CD4-positive, alpha-beta T cell (primary cell): Measurements from ENCODE around the gene KCTD11. TPM values are rescaled to one million over a fixed set of nuclear protein-coding genes. Genes with fewer than 3 reads are reported as not detected.
A peak's percentile ranks its signal among the peaks of the same experiment; 100 is the strongest.

Source experiments
- ATAC-seq: fragments of 200-7000 bp; cut with Tn5 transposase; one replicate; pipeline ENCODE4 v1.10.0; 2022; ENCODE audit warnings: mild to moderate bottlenecking; ENCODE audit not compliant: poor library complexity
- CTCF ChIA-PET: fragments of 350-600 bp; sonication (Branson Sonifier 250); formaldehyde crosslinking; loops from one replicate; lab custom pipeline; 2021; ENCODE audit warnings: antibody characterized with exemption, inconsistent platforms; lab: Charles Lee
- POLR2A ChIA-PET: fragments of 350-600 bp; sonication (Branson Sonifier 250); formaldehyde crosslinking; loops from one replicate; lab custom pipeline; 2021; ENCODE audit warnings: antibody characterized with exemption, inconsistent platforms; lab: Charles Lee
- DNase-seq, 14 experiments: peaks; one replicate each; pipeline ENCODE4 v3.0.0-alpha.2; 2013 to 2020; ENCODE audit warnings: mixed read lengths in 2 of 14
- H3K27ac ChIP-seq, 2 donors: one replicate each; pipeline versions ENCODE4 v1.5.1 to v1.7.0; 2013; ENCODE audit warnings: low read length in 2 of 2, low read depth in 1 of 2, mild to moderate bottlenecking in 1 of 2
- H3K27me3 ChIP-seq, 2 experiments: 1 replicate in 1 of 2; 2 replicates in 1 of 2; pipeline versions ENCODE4 v1.6.1 to v1.7.0; 2013; ENCODE audit warnings: low read length in 2 of 2, control low read depth in 1 of 2, mild to moderate bottlenecking in 1 of 2, moderate library complexity in 1 of 2; ENCODE audit not compliant: insufficient read depth in 2 of 2, control insufficient read depth in 1 of 2
- H3K36me3 ChIP-seq: one replicate; pipeline ENCODE4 v1.6.1; 2013; ENCODE audit warnings: low read length, control low read depth; ENCODE audit not compliant: insufficient read depth
- H3K4me1 ChIP-seq: one replicate; pipeline ENCODE4 v1.6.1; 2013; ENCODE audit warnings: low read length, control low read depth; ENCODE audit not compliant: insufficient read depth
- H3K4me3 ChIP-seq: one replicate; pipeline ENCODE4 v1.5.1; 2013; ENCODE audit warnings: mild to moderate bottlenecking, low read length, moderate library complexity
- H3K9me3 ChIP-seq, 2 experiments: 1 replicate in 1 of 2; 2 replicates in 1 of 2; pipeline versions ENCODE4 v1.6.1 to v1.7.0; 2013; ENCODE audit warnings: low read length in 2 of 2, mild to moderate bottlenecking in 2 of 2, control low read depth in 1 of 2, moderate library complexity in 1 of 2; ENCODE audit not compliant: control insufficient read depth in 1 of 2, insufficient read depth in 1 of 2
- H3K27ac Mint-ChIP-seq: one replicate; pipeline ENCODE4 v1.8.0; 2020; ENCODE audit warnings: mixed read lengths
- H3K27me3 Mint-ChIP-seq: one replicate; pipeline ENCODE4 v1.8.0; 2021; ENCODE audit warnings: mixed read lengths
- H3K36me3 Mint-ChIP-seq: one replicate; pipeline ENCODE4 v1.8.0; 2021; ENCODE audit warnings: low read depth, mixed read lengths
- H3K4me1 Mint-ChIP-seq: one replicate; pipeline ENCODE4 v1.8.0; 2021; ENCODE audit warnings: low read depth, mixed read lengths
- H3K4me3 Mint-ChIP-seq: one replicate; pipeline ENCODE4 v1.8.0; 2020; ENCODE audit warnings: mild to moderate bottlenecking, mixed read lengths
- H3K9me3 Mint-ChIP-seq: one replicate; pipeline ENCODE4 v1.8.0; 2020; ENCODE audit warnings: mixed read lengths
- intact Hi-C, 2 experiments: fragments of 100-400 bp; cut with DNase I in 1 of 2; cut with micrococcal nuclease in 1 of 2; formaldehyde crosslinking; loops; one replicate each; pipeline versions ENCODE4 v1.15.1 to v1.9.0; 2023 to 2025; cut with DNase I, micrococcal nuclease
- total RNA-seq, 174 experiments: library from RNA in 2 of 174; stranded (reverse) in 2 of 174; gene quantifications; one replicate each; pipeline ENCODE4 v1.2.3 and lab custom pipeline; 2021 to 2026
- TF ChIP-seq, protein P1 (sequence below): fragments of 200-600 bp; IDR thresholded peaks from one replicate; pipeline ENCODE4 v1.8.0; 2022; ENCODE audit warnings: antibody characterized with exemption, mild to moderate bottlenecking

KCTD11 gene
- total RNA-seq, 2 experiments from 2014 or later: 1.3 to 1.6 TPM

DNA sequence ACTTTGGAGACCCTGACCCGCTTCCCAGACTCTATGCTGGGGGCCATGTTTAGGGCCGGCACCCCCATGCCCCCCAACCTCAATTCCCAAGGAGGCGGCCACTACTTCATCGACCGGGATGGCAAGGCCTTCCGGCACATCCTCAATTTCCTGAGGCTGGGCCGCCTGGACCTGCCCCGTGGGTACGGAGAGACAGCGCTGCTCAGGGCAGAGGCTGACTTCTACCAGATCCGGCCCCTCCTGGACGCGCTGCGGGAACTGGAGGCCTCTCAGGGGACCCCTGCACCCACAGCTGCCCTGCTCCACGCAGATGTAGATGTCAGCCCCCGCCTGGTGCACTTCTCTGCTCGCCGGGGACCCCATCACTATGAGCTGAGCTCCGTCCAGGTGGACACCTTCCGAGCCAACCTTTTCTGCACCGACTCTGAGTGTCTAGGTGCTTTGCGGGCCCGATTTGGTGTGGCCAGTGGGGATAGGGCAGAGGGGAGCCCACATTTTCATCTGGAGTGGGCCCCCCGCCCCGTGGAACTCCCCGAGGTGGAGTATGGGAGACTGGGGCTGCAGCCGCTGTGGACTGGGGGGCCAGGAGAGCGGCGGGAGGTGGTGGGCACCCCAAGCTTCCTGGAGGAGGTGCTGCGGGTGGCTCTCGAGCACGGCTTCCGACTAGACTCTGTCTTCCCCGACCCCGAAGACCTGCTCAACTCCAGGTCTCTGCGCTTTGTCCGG lies 1.1 kb downstream of the KCTD11 start:
- TF ChIP-seq, protein P1, sequence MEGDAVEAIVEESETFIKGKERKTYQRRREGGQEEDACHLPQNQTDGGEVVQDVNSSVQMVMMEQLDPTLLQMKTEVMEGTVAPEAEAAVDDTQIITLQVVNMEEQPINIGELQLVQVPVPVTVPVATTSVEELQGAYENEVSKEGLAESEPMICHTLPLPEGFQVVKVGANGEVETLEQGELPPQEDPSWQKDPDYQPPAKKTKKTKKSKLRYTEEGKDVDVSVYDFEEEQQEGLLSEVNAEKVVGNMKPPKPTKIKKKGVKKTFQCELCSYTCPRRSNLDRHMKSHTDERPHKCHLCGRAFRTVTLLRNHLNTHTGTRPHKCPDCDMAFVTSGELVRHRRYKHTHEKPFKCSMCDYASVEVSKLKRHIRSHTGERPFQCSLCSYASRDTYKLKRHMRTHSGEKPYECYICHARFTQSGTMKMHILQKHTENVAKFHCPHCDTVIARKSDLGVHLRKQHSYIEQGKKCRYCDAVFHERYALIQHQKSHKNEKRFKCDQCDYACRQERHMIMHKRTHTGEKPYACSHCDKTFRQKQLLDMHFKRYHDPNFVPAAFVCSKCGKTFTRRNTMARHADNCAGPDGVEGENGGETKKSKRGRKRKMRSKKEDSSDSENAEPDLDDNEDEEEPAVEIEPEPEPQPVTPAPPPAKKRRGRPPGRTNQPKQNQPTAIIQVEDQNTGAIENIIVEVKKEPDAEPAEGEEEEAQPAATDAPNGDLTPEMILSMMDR: no peak
- H3K27ac Mint-ChIP-seq: peak overlapping the region; percentile 86
- Histone ChIP-seq H3K27me3 (no peaks in the 10 kb centered on the region), H3K36me3 (peaks cover 23% of the 10 kb centered on the region), H3K27ac (no peak overlapping the region), H3K4me3 (no peak overlapping the region), H3K4me1 (peaks cover 59% of the 10 kb centered on the region), H3K9me3 (no peaks in the 10 kb centered on the region)
- intact Hi-C loops: loop anchor here (5.0 to 10.0 kb wide), 4 partner anchors 52 to 311 kb away; partner anchors contain the start of genes FGF11 (in 1 of the 2), NLGN2 (in 1 of the 2), SLC16A11 (in 1 of the 2) and TMEM102 (in 1 of the 2)
- peaks cover 49% of the 10 kb centered on the region for H3K4me1 Mint-ChIP-seq
- no peaks in the 10 kb centered on the region for H3K27me3 Mint-ChIP-seq
- DNase-seq (peak in 1 of 14 experiments; percentile 45), ATAC-seq (no peak)
- ChIA-PET CTCF (interaction anchor here (5.1 kb wide), 1 partner anchor 83 kb away, joined by 55 read pairs; the partner anchor contains the start of gene TMEM102), POLR2A (interaction anchor here (1.2 to 1.3 kb wide), 3 partner anchors 23 to 231 kb away, joined by 4 to 5 read pairs (median 4); partner anchors contain the start of gene MPDU1)
- H3K9me3 Mint-ChIP-seq: no peaks in the 10 kb centered on the region
- peaks cover 25% of the 10 kb centered on the region for H3K36me3 Mint-ChIP-seq
- peak overlapping the region; percentile 90 for H3K4me3 Mint-ChIP-seq

DNA sequence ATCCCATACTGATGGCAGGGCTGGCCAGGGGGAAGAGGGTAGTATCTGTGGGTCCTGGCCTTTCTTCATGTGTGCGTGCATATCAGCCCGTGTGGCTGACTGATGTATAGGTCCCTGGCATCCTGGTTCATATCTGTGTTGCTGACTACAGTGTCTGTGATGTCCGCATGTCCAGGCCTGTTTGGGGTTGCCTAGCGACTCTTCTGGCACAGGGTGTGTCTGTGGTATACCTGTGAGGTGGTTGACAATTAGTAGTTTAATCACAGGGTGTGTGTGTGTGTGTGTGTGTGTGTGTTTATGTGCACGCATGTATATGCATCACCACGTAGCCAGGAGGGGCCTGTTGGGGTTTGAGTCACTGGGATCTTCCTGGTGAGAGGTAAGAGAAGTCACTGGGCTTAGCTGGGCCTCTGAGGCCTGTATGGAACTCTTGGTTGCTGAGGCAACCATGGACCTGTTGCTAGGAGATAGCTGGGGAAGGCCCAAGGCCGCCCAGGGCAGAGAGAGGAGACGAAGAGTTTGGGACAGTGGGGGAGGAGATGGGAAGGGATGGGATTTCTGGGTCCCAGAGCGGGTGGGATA lies 2.4 kb downstream of the KCTD11 start:
- Histone ChIP-seq H3K36me3 (peaks cover 12% of the 10 kb centered on the region), H3K9me3 (no peaks in the 10 kb centered on the region), H3K27me3 (no peaks in the 10 kb centered on the region), H3K4me3 (no peak overlapping the region), H3K4me1 (peaks cover 51% of the 10 kb centered on the region), H3K27ac (no peak overlapping the region)
- H3K27ac Mint-ChIP-seq: peak overlapping the region; percentile 48
- H3K4me3 Mint-ChIP-seq: peak overlapping the region; percentile 54
- peaks cover 12% of the 10 kb centered on the region for H3K36me3 Mint-ChIP-seq
- H3K27me3 Mint-ChIP-seq: no peaks in the 10 kb centered on the region
- DNase-seq: peak in 3 of 14 experiments; percentile 15 to 62 (median 46)
- TF ChIP-seq, protein P1: no peak
- CTCF ChIA-PET: interaction anchor here (5.1 kb wide), 1 partner anchor 82 kb away, joined by 55 read pairs; the partner anchor contains the start of gene TMEM102
- intact Hi-C loops: loop anchor here (5.0 to 10.0 kb wide), 4 partner anchors 50 to 312 kb away; partner anchors contain the start of genes FGF11 (in 1 of the 2), NLGN2 (in 1 of the 2), SLC16A11 (in 1 of the 2) and TMEM102 (in 1 of the 2)
- peaks cover 40% of the 10 kb centered on the region for H3K4me1 Mint-ChIP-seq
- ATAC-seq: no peak
- POLR2A ChIA-PET: interaction anchor here (1.2 to 2.7 kb wide), 5 partner anchors 18 to 230 kb away, joined by 4 to 13 read pairs (median 5); partner anchors contain the start of genes ACAP1 and MPDU1
- H3K9me3 Mint-ChIP-seq: no peaks in the 10 kb centered on the region

DNA sequence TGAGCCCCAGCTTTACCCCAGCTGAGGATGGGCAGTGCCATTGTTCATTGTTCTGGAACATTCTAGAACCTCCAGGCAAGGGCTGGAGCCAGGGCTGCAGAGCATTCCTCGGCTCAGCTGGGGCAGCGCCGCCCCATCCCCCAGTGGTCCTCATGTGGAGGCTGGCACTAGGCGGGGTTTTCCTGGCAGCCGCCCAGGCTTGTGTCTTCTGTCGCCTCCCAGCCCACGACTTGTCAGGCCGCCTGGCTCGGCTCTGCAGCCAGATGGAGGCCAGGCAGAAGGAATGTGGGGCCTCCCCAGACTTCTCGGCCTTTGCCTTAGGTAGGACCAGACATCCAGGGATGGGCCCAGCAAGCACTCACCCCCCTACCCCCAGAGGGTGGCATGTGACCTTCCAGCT lies 3.1 kb downstream of the KCTD11 start, which contains the start of gene TMEM95:
Gene TMEM95, plus strand, starts transcription at position 104 of the 400 bp plus-strand sequence. Its CDS starts 49 bp downstream, at position 153.
- TF ChIP-seq, protein P1: no peak
- intact Hi-C loops: loop anchor here (5.0 to 10.0 kb wide), 4 partner anchors 50 to 147 kb away; partner anchors contain the start of genes NLGN2 (in 1 of the 2) and TMEM256 (in 1 of the 2)
- POLR2A ChIA-PET: interaction anchor here (1.1 to 2.7 kb wide), 6 partner anchors 19 to 206 kb away, joined by 3 to 13 read pairs (median 8); partner anchors contain the start of genes ACAP1, FGF11 and POLR2A

More for the DNA sequence above, 3.1 kb downstream of the KCTD11 start, which contains the start of gene TMEM95:
- CTCF ChIA-PET: interaction anchor here (0.8 to 5.1 kb wide), 8 partner anchors 15 to 161 kb away, joined by 3 to 55 read pairs (median 5); partner anchors contain the start of genes ACAP1, NEURL4, NLGN2 and TMEM102
- Histone ChIP-seq H3K4me1 (peaks cover 46% of the 10 kb centered on the region), H3K4me3 (no peak within 1 kb of the TSS), H3K27me3 (no peaks in the 10 kb centered on the region), H3K9me3 (no peaks in the 10 kb centered on the region), H3K36me3 (peaks cover 8% of the 10 kb centered on the region), H3K27ac (no peak within 1 kb of the TSS)
- H3K27ac Mint-ChIP-seq: peak within 1 kb of the TSS; percentile 48
- H3K36me3 Mint-ChIP-seq: peaks cover 5% of the 10 kb centered on the region
- ATAC-seq: no peak
- DNase-seq: peak in 1 of 14 experiments; percentile 34
- no peaks in the 10 kb centered on the region for H3K27me3 Mint-ChIP-seq
- no peaks in the 10 kb centered on the region for H3K9me3 Mint-ChIP-seq
- H3K4me1 Mint-ChIP-seq: peaks cover 34% of the 10 kb centered on the region
- peak within 1 kb of the TSS; percentile 72 for H3K4me3 Mint-ChIP-seq
